SK-N-SH (cell line): ENCODE results near the gene KRTAP9-9. TPM values are rescaled to one million over a fixed set of nuclear protein-coding genes. Genes with fewer than 3 reads are reported as not detected.

Source experiments
- CTCF ChIA-PET: fragments of 300-600, 350-600 bp; formaldehyde crosslinking; extraction: SDS; loops from one replicate; lab custom pipeline; 2021; lab: Yijun Ruan, JAX
- POLR2A ChIA-PET: fragments of 350-600 bp; sonication (Branson Sonifier 250); formaldehyde crosslinking; extraction: SDS; loops from one replicate; lab custom pipeline; 2020; ENCODE audit warnings: antibody characterized with exemption, inconsistent platforms; lab: Yijun Ruan, JAX
- DNase-seq: peaks from one replicate; pipeline ENCODE4 v3.0.0; 2012
- H2AFZ ChIP-seq: fragments of 200-600 bp; sonication (generic); 2 replicates; pipeline ENCODE4 v1.8.1; 2016; ENCODE audit warnings: antibody characterized with exemption, mild to moderate bottlenecking, low read depth
- H3F3A ChIP-seq: fragments of 200-600 bp; sonication (generic); replicated peaks from 2 replicates; pipeline ENCODE3; 2016; ENCODE audit warnings: antibody characterized with exemption, mild to moderate bottlenecking; ENCODE audit not compliant: insufficient read depth
- H3K27ac ChIP-seq, 2 experiments: fragments of 200-500 bp in 1 of 2; fragments of 200-600 bp in 1 of 2; sonication (Bioruptor generic) in 1 of 2; sonication (generic), shearing (Covaris generic) in 1 of 2; 2 replicates each; pipeline versions ENCODE4 v1.5.1 to v1.6.1; 2014 to 2016; ENCODE audit warnings: low read depth in 2 of 2, inconsistent platforms in 1 of 2, low read length in 1 of 2, mild to moderate bottlenecking in 1 of 2, mixed read lengths in 1 of 2
- H3K27me3 ChIP-seq: fragments of 200-600 bp; sonication (generic), shearing (Covaris generic); 2 replicates; pipeline ENCODE4 v1.6.1; 2016; ENCODE audit warnings: mixed run types; ENCODE audit not compliant: insufficient read depth
- H3K36me3 ChIP-seq, 2 experiments: fragments of 200-500 bp in 1 of 2; fragments of 200-600 bp in 1 of 2; sonication (Bioruptor generic) in 1 of 2; sonication (generic) in 1 of 2; replicated peaks in 1 of 2; 2 replicates each; pipeline versions ENCODE3 to v1.5.1; 2014 to 2016; ENCODE audit warnings: low read length in 1 of 2, mild to moderate bottlenecking in 1 of 2; ENCODE audit not compliant: insufficient read depth in 2 of 2, control insufficient read depth in 1 of 2
- H3K4me1 ChIP-seq, 2 experiments: fragments of 200-500 bp in 1 of 2; fragments of 200-600 bp in 1 of 2; sonication (Bioruptor generic) in 1 of 2; sonication (generic), shearing (Covaris generic) in 1 of 2; 2 replicates each; pipeline versions ENCODE4 v1.5.1 to v1.6.1; 2014 to 2016; ENCODE audit warnings: low read depth in 1 of 2, low read length in 1 of 2, mixed run types in 1 of 2; ENCODE audit not compliant: insufficient read depth in 2 of 2, control insufficient read depth in 1 of 2
- H3K4me2 ChIP-seq: fragments of 200-600 bp; sonication (generic), shearing (Covaris generic); 2 replicates; pipeline ENCODE4 v1.6.1; 2017; ENCODE audit warnings: mixed run types
- H3K4me3 ChIP-seq, 2 experiments: fragments of 200-500 bp in 1 of 2; fragments of 200-600 bp in 1 of 2; sonication (Bioruptor generic) in 1 of 2; sonication (generic), shearing (Covaris generic) in 1 of 2; 2 replicates each; pipeline versions ENCODE4 v1.5.1 to v1.8.1; 2014 to 2016; ENCODE audit warnings: low read depth in 2 of 2, inconsistent platforms in 1 of 2, low read length in 1 of 2, mild to moderate bottlenecking in 1 of 2, mixed read lengths in 1 of 2, moderate library complexity in 1 of 2
- H3K79me2 ChIP-seq: fragments of 200-600 bp; sonication (generic); 2 replicates; pipeline ENCODE4 v1.8.1; 2017; ENCODE audit warnings: mild to moderate bottlenecking; ENCODE audit not compliant: insufficient read depth
- H3K9ac ChIP-seq: fragments of 200-600 bp; sonication (generic); 2 replicates; pipeline ENCODE4 v1.6.1; 2017; ENCODE audit warnings: mixed run types
- H3K9me2 ChIP-seq: fragments of 200-600 bp; sonication (generic); 2 replicates; pipeline ENCODE4 v1.6.1; 2017; ENCODE audit warnings: mixed run types
- H3K9me3 ChIP-seq: fragments of 200-600 bp; sonication (generic); 2 replicates; pipeline ENCODE4 v1.6.1; 2017; ENCODE audit warnings: mixed run types, mild to moderate bottlenecking, moderate library complexity
- H4K20me1 ChIP-seq: fragments of 200-600 bp; sonication (generic); 2 replicates; pipeline ENCODE4 v1.6.1; 2017; ENCODE audit warnings: mild to moderate bottlenecking, mixed run types; ENCODE audit not compliant: insufficient read depth
- CHD2 ChIP-seq: fragments of 150-350 bp; IDR thresholded peaks from 2 replicates; pipeline ENCODE4 v1.6.1; 2018; ENCODE audit warnings: low read length; ENCODE audit not compliant: partially characterized antibody
- CTCF ChIP-seq: fragments of 200-600 bp; sonication (generic); IDR thresholded peaks from 2 replicates; pipeline ENCODE4 v1.6.1; 2017; ENCODE audit warnings: antibody characterized with exemption, mild to moderate bottlenecking, moderate library complexity
- EP300 ChIP-seq, 2 experiments: IDR thresholded peaks; 2 replicates each; pipeline versions ENCODE4 v1.4.0 to v1.6.1; 2012; ENCODE audit warnings: borderline replicate concordance in 1 of 2, low read depth in 1 of 2, low read length in 1 of 2
- GABPA ChIP-seq: IDR thresholded peaks from 2 replicates; pipeline ENCODE4 v1.4.0; 2012; ENCODE audit warnings: low read depth, mild to moderate bottlenecking
- GATA2 ChIP-seq: sonication (generic); formaldehyde crosslinking; IDR thresholded peaks from 2 replicates; pipeline ENCODE4 v1.5.0; 2020; ENCODE audit warnings: mild to moderate bottlenecking, missing genetic modification reagents
- MEF2A ChIP-seq: IDR thresholded peaks from 2 replicates; pipeline ENCODE4 v1.4.0; 2012; ENCODE audit warnings: low read depth, borderline replicate concordance
- PBX3 ChIP-seq: IDR thresholded peaks from 2 replicates; pipeline ENCODE4; 2012
- POLR2AphosphoS5 ChIP-seq: IDR thresholded peaks from 2 replicates; pipeline ENCODE4 v1.6.1; 2012; ENCODE audit warnings: low read depth, low read length
- RFX5 ChIP-seq: IDR thresholded peaks from 2 replicates; pipeline ENCODE4 v1.6.1; 2012; ENCODE audit warnings: mild to moderate bottlenecking, improper control_type of control experiment, low read length
- SIN3A ChIP-seq: IDR thresholded peaks from 2 replicates; pipeline ENCODE4 v1.6.1; 2012; ENCODE audit warnings: low read depth, mild to moderate bottlenecking, low read length, moderate library complexity, borderline replicate concordance
- USF2 ChIP-seq: fragments of 150-350 bp; IDR thresholded peaks from 2 replicates; pipeline ENCODE4 v1.6.1; 2017; ENCODE audit warnings: antibody characterized with exemption, low read length, low read depth, borderline replicate concordance
- ZBTB33 ChIP-seq: IDR thresholded peaks from 2 replicates; pipeline ENCODE4 v1.4.0; 2012; ENCODE audit warnings: low read depth, borderline replicate concordance
- WGBS: methylation state at CpG from one replicate; pipeline ENCODE4 v1.1.6; 2017; ENCODE audit warnings: low lambda C conversion rate; 5-methylcytosine and 5-hydroxymethylcytosine counted together
- polyA plus RNA-seq, 3 experiments: library from polyadenylated mRNA; depleted of rRNA; stranded (reverse); fragments of >200 nt; gene quantifications; 2 replicates each; pipeline ENCODE4 v1.2.3, GENCODE V29; 2012
- TF ChIP-seq, protein P1 (sequence below): IDR thresholded peaks from 2 replicates; pipeline ENCODE4 v1.4.0; 2012; ENCODE audit warnings: low read depth, borderline replicate concordance
- TF ChIP-seq, protein P2 (sequence below): fragments of 150-350 bp; IDR thresholded peaks from 2 replicates; pipeline ENCODE4 v1.6.1; 2016; ENCODE audit warnings: mild to moderate bottlenecking, low read depth, low read length

Gene KRTAP9-9
- polyA plus RNA-seq, 1 of the 3 experiments (the other 2 are of a cell fraction): not detected

DNA sequence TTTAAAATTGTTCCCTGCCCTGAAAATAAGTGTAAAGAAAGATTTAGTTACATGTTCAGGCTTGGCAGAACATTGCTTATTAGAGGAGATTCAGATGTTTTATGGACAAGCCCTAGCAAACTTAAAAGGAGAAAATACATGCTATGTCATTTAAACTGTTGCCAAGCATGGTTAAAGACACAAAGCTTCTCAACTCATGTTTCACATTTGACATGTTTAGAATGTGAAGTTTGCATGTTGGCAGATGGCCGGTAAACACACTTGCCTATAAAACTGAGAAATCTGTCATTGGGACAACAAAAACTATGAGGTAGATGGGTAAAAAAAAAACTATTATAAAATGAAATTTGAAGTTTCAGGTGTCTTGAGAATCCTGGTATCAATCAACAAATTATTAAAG is 41.7 kb downstream of the KRTAP9-9 start:
- Histone ChIP-seq H3K9me2 (no peaks in the 10 kb centered on the region), H3K36me3 (no peaks in the 10 kb centered on the region), H3K79me2 (no peaks in the 10 kb centered on the region), H2AFZ (no peak overlapping the region), H3K4me3 (no peak overlapping the region), H3F3A (no peaks in the 10 kb centered on the region), H3K4me1 (peaks cover 0 to 3% of the 10 kb centered on the region in 2 experiments; a peak in 1 of 4 replicates), H4K20me1 (no peaks in the 10 kb centered on the region), H3K9ac (no peak overlapping the region), H3K27ac (no peak overlapping the region), H3K9me3 (no peaks in the 10 kb centered on the region), H3K27me3 (peaks cover 48% of the 10 kb centered on the region; the same call in 1 of the 2 replicates), H3K4me2 (no peak overlapping the region)
- CTCF ChIA-PET: no interaction called here
- DNase-seq: no peak
- 23% methylated on average over 1 of the region's 1 CpG for WGBS
- TF ChIP-seq, protein P1, sequence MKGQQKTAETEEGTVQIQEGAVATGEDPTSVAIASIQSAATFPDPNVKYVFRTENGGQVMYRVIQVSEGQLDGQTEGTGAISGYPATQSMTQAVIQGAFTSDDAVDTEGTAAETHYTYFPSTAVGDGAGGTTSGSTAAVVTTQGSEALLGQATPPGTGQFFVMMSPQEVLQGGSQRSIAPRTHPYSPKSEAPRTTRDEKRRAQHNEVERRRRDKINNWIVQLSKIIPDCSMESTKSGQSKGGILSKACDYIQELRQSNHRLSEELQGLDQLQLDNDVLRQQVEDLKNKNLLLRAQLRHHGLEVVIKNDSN: no peak
- TF ChIP-seq USF2 (no peak), CHD2 (no peak)
- TF ChIP-seq, protein P2, sequence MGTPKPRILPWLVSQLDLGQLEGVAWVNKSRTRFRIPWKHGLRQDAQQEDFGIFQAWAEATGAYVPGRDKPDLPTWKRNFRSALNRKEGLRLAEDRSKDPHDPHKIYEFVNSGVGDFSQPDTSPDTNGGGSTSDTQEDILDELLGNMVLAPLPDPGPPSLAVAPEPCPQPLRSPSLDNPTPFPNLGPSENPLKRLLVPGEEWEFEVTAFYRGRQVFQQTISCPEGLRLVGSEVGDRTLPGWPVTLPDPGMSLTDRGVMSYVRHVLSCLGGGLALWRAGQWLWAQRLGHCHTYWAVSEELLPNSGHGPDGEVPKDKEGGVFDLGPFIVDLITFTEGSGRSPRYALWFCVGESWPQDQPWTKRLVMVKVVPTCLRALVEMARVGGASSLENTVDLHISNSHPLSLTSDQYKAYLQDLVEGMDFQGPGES: no peak
- POLR2A ChIA-PET: no interaction called here

GRCh38 chr17:41298458-41299135 is 43.4 kb downstream of the KRTAP9-9 start:
- DNase-seq: no peak
- 19% methylated on average over 18 of the region's 20 CpGs for WGBS
- Histone ChIP-seq H3K4me2 (no peak overlapping the region), H3K4me1 (peaks cover 0 to 12% of the 10 kb centered on the region in 2 experiments; a peak in 1 of 4 replicates), H3K9me3 (no peaks in the 10 kb centered on the region), H3K27ac (no peak overlapping the region), H3K9me2 (no peaks in the 10 kb centered on the region), H3K79me2 (no peaks in the 10 kb centered on the region), H4K20me1 (no peaks in the 10 kb centered on the region), H3F3A (no peaks in the 10 kb centered on the region), H2AFZ (no peak overlapping the region), H3K9ac (no peak overlapping the region), H3K36me3 (no peaks in the 10 kb centered on the region), H3K4me3 (0 out of 4 replicates have a peak overlapping the region, but pooled peaks of 1 of the 2 experiments have one; percentile 26), H3K27me3 (peaks cover 42% of the 10 kb centered on the region; the same call in 1 of the 2 replicates)
- ChIA-PET POLR2A (no interaction called here), CTCF (interaction anchor here (1.1 kb wide), 1 partner anchor 24 kb away, joined by 3 read pairs; no protein-coding TSS in a partner anchor)
- no peak for TF ChIP-seq GABPA
- TF ChIP-seq ZBTB33: no peak
- no peak for TF ChIP-seq CTCF
- TF ChIP-seq, protein P1: no peak
- no peak for TF ChIP-seq GATA2 (CRISPR knock-in tag)
- no peak for TF ChIP-seq PBX3
- TF ChIP-seq, protein P2: no peak
- TF ChIP-seq MEF2A: no peak
- no peak for TF ChIP-seq POLR2AphosphoS5
- no peak for TF ChIP-seq SIN3A
- no peak for TF ChIP-seq RFX5
- TF ChIP-seq EP300 (IDR thresholded peaks at IDR 0.05; ENCODE audit: borderline replicate concordance in 1 of 2, low read depth in 1 of 2, low read length in 1 of 2): no peak
